ENCODE results near the gene ZIC4. TPM values are rescaled to one million over a fixed set of nuclear protein-coding genes. Genes with fewer than 3 reads are reported as not detected.

The ZIC4 gene
- total and polyA plus RNA-seq, 2 of the 8 experiments (the other 6 are each of a cell fraction or from before 2014, with no cell fraction given), result 0.03 to 0.13 TPM

- TF ChIP-seq CHD7 (IDR thresholded peaks at IDR 0.05; ENCODE audit: insufficient replicate concordance, low read length), result no peak
- TF ChIP-seq NANOG (IDR thresholded peaks at IDR 0.05; ENCODE audit: insufficient read depth, low read depth, low read length, poor library complexity, severe bottlenecking), result no peak
- no peak for TF ChIP-seq KDM5A (IDR thresholded peaks at IDR 0.05; ENCODE audit: low read length)
- TF ChIP-seq SP2 (IDR thresholded peaks at IDR 0.05; ENCODE audit: low read length), result no peak
- TF ChIP-seq RNF2 (IDR thresholded peaks at IDR 0.05; ENCODE audit: borderline replicate concordance, low read depth, low read length, missing control alignments, poor library complexity, severe bottlenecking), result peak; percentile 8
- TF ChIP-seq CREB1 (IDR thresholded peaks at IDR 0.05), result no peak
- no peak for TF ChIP-seq CEBPB (IDR thresholded peaks at IDR 0.05; ENCODE audit: low read depth, low read length)
- TF ChIP-seq YY1 (IDR thresholded peaks at IDR 0.05; ENCODE audit: low read depth, low read length), result peak; percentile 60; the same call in 1 of the 2 replicates
- no peak for TF ChIP-seq TAF1 (IDR thresholded peaks at IDR 0.05; ENCODE audit: low read depth, low read length)
- no peak for TF ChIP-seq ZNF274 (IDR thresholded peaks at IDR 0.05; ENCODE audit: borderline replicate concordance, extremely low read depth, low read length)
These were observed 21.9 kb downstream of the ZIC4 start (continued) for GRCh38 chr3:147384210-147385058.

Measured in H1 (cell line).